Colonic mucosa (tissue), 4 donors: Measurements from ENCODE around the gene SIT1. TPM values are rescaled to one million over a fixed set of nuclear protein-coding genes. Genes with fewer than 3 reads are reported as not detected.
"Not testable (repeated sequence)": the region's sequence is repeated elsewhere in the genome, so short reads cannot be mapped to it uniquely, and the experiment has no call there.

Experiments
- DNase-seq: peaks from one replicate; pipeline ENCODE4 v3.0.0-alpha.2; 2020
- H3K27ac ChIP-seq: fragments of 200-600 bp; one replicate; pipeline ENCODE4 v1.8.0; 2021
- H3K27me3 ChIP-seq: fragments of 200-600 bp; one replicate; pipeline ENCODE4 v1.8.0; 2021
- H3K36me3 ChIP-seq: fragments of 200-600 bp; one replicate; pipeline ENCODE4 v1.8.0; 2021
- H3K4me1 ChIP-seq: fragments of 200-600 bp; one replicate; pipeline ENCODE4 v1.8.0; 2021; ENCODE audit warnings: mild to moderate bottlenecking
- H3K4me3 ChIP-seq: fragments of 200-600 bp; one replicate; pipeline ENCODE4 v1.8.0; 2021
- H3K9ac ChIP-seq, 2 donors: one replicate each; pipeline ENCODE4 v1.7.0; 2013; ENCODE audit warnings: control low read depth in 2 of 2, low read depth in 2 of 2, low read length in 2 of 2
- H3K9me3 ChIP-seq: fragments of 200-600 bp; one replicate; pipeline ENCODE4 v1.8.0; 2021
- CTCF ChIP-seq: fragments of 200-600 bp; IDR thresholded peaks from one replicate; pipeline ENCODE4 v1.8.0; 2022; ENCODE audit warnings: antibody characterized with exemption, mild to moderate bottlenecking
- intact Hi-C: fragments of 100-400 bp; cut with DNase I; formaldehyde crosslinking; loops from one replicate; pipeline ENCODE4 v1.14.1; 2022
- total RNA-seq, 2 donors: library from RNA; stranded (reverse); fragmentation: NEBNext Ultra II Directional in 1 of 2; extraction: Animal tissue kit (Norgen Biotek cat#: 25700) in 1 of 2; gene quantifications; one replicate each; pipeline ENCODE4 v1.2.1, GENCODE V29; 2021
- donor health status: healthy.
- donor health status: DM: no; HTN: no; CAD: no.
- donor health status: DM: no; HTN: no; CAD: no.

Gene SIT1
- total RNA-seq, 2 donors from 2014 or later, result 0.67 to 1.0 TPM

- TF ChIP-seq CTCF, result no peak
- Histone ChIP-seq H3K9me3 (no peaks in the 10 kb centered on the region), H3K4me3 (no peak overlapping the region), H3K27me3 (no peaks in the 10 kb centered on the region), H3K36me3 (no peaks in the 10 kb centered on the region), H3K4me1 (no peaks in the 10 kb centered on the region), H3K9ac (no peak overlapping the region), H3K27ac (no peak overlapping the region)
- intact Hi-C loops, result no loop called here
- no peak for DNase-seq
Observed at GRCh38 chr9:35643046-35643445, 7.7 kb downstream of the SIT1 start.

GRCh38 chr9:35641478-35641877 lies 9.3 kb downstream of the SIT1 start:
- intact Hi-C loops, H3K9me3 ChIP-seq, H3K4me1 ChIP-seq, H3K4me3 ChIP-seq, H3K27ac ChIP-seq, H3K9ac ChIP-seq, H3K36me3 ChIP-seq, H3K27me3 ChIP-seq, DNase-seq: not testable (repeated sequence)

- H3K4me1 ChIP-seq, intact Hi-C loops, DNase-seq, H3K9ac ChIP-seq, H3K36me3 ChIP-seq, H3K27ac ChIP-seq, H3K4me3 ChIP-seq, H3K27me3 ChIP-seq, H3K9me3 ChIP-seq: not testable (repeated sequence)
Observed at GRCh38 chr9:35640431-35640830, 10.3 kb downstream of the SIT1 start.

GRCh38 chr9:35639631-35640030 lies 11.1 kb downstream of the SIT1 start:
- Histone ChIP-seq H3K4me3 (no peak overlapping the region), H3K36me3 (no peaks in the 10 kb centered on the region), H3K27ac (no peak overlapping the region), H3K4me1 (no peaks in the 10 kb centered on the region), H3K27me3 (no peaks in the 10 kb centered on the region), H3K9ac (no peak overlapping the region), H3K9me3 (no peaks in the 10 kb centered on the region)
- no peak for TF ChIP-seq CTCF
- intact Hi-C loops, result no loop called here
- no peak for DNase-seq

- H3K9me3 ChIP-seq, H3K4me1 ChIP-seq, H3K36me3 ChIP-seq, H3K4me3 ChIP-seq, DNase-seq, H3K27ac ChIP-seq, H3K9ac ChIP-seq, H3K27me3 ChIP-seq, intact Hi-C loops: not testable (repeated sequence)
Observed at GRCh38 chr9:35639225-35639624, 11.5 kb downstream of the SIT1 start.

GRCh38 chr9:35638751-35639150 lies 12.0 kb downstream of the SIT1 start:
- intact Hi-C loops, H3K27ac ChIP-seq, DNase-seq, H3K9ac ChIP-seq, H3K36me3 ChIP-seq, H3K9me3 ChIP-seq, H3K27me3 ChIP-seq, H3K4me3 ChIP-seq, H3K4me1 ChIP-seq: not testable (repeated sequence)

- H3K9me3 ChIP-seq, H3K4me1 ChIP-seq, H3K27me3 ChIP-seq, DNase-seq, H3K4me3 ChIP-seq, intact Hi-C loops, H3K36me3 ChIP-seq, H3K9ac ChIP-seq, H3K27ac ChIP-seq: not testable (repeated sequence)
Observed at GRCh38 chr9:35637427-35637955, 13.2 kb downstream of the SIT1 start.

- H3K4me3 ChIP-seq, intact Hi-C loops, H3K9me3 ChIP-seq, H3K9ac ChIP-seq, DNase-seq, H3K27ac ChIP-seq, H3K4me1 ChIP-seq, H3K36me3 ChIP-seq, H3K27me3 ChIP-seq: not testable (repeated sequence)
Observed at GRCh38 chr9:35636877-35637246, 13.9 kb downstream of the SIT1 start.
